H9 (cell line): ENCODE data around the gene NAGK. TPM values are rescaled to one million over a fixed set of nuclear protein-coding genes. Genes with fewer than 3 reads are reported as not detected.

ENCODE experiments used
- DNase-seq: peaks from one replicate; pipeline ENCODE4 v3.0.0-alpha.2; 2017
- H2AFZ ChIP-seq: one replicate; pipeline ENCODE4 v1.6.1; 2013; ENCODE audit warnings: mild to moderate bottlenecking, low read length, control low read depth, moderate library complexity
- H2AK5ac ChIP-seq: 2 replicates; pipeline ENCODE4 v1.6.1; 2013; ENCODE audit warnings: low read length, control low read depth, mixed read lengths; ENCODE audit not compliant: insufficient read length
- H2BK120ac ChIP-seq: one replicate; pipeline ENCODE4 v1.6.1; 2013; ENCODE audit warnings: low read depth, mild to moderate bottlenecking, low read length, control low read depth, inconsistent platforms; ENCODE audit not compliant: poor library complexity, severe bottlenecking
- H2BK12ac ChIP-seq: 2 replicates; pipeline ENCODE4 v1.6.1; 2013; ENCODE audit warnings: low read length, control low read depth, mixed read lengths, low read depth; ENCODE audit not compliant: insufficient read length
- H2BK15ac ChIP-seq: 2 replicates; pipeline ENCODE4 v1.6.1; 2013; ENCODE audit warnings: low read depth, low read length, control low read depth
- H2BK20ac ChIP-seq: one replicate; pipeline ENCODE4 v1.6.1; 2013; ENCODE audit warnings: low read depth, mild to moderate bottlenecking, low read length, control low read depth, inconsistent platforms; ENCODE audit not compliant: poor library complexity, severe bottlenecking
- H2BK5ac ChIP-seq: 2 replicates; pipeline ENCODE4 v1.6.1; 2013; ENCODE audit warnings: low read length, control low read depth, mixed read lengths; ENCODE audit not compliant: insufficient read length
- H3K14ac ChIP-seq: 2 replicates; pipeline ENCODE4 v1.6.1; 2013; ENCODE audit warnings: low read length, control low read depth; ENCODE audit not compliant: insufficient read depth
- H3K18ac ChIP-seq: 2 replicates; pipeline ENCODE4 v1.6.1; 2013; ENCODE audit warnings: low read depth, mild to moderate bottlenecking, mixed read lengths, low read length, control low read depth; ENCODE audit not compliant: insufficient read length
- H3K23ac ChIP-seq: 2 replicates; pipeline ENCODE4 v1.6.1; 2013; ENCODE audit warnings: low read length, control low read depth, mixed read lengths, low read depth; ENCODE audit not compliant: insufficient read length
- H3K23me2 ChIP-seq: 2 replicates; pipeline ENCODE4 v1.6.1; 2013; ENCODE audit warnings: low read depth, mild to moderate bottlenecking, mixed read lengths, low read length, control low read depth; ENCODE audit not compliant: insufficient read length, poor library complexity, severe bottlenecking
- H3K27ac ChIP-seq: 2 replicates; pipeline ENCODE4 v1.5.1; 2013; ENCODE audit warnings: low read length, control low read depth, mixed read lengths, low read depth; ENCODE audit not compliant: insufficient read length
- H3K27me3 ChIP-seq: 2 replicates; pipeline ENCODE4 v1.6.1; 2013; ENCODE audit warnings: low read length, control low read depth, inconsistent platforms; ENCODE audit not compliant: insufficient read depth
- H3K4ac ChIP-seq: 2 replicates; pipeline ENCODE4 v1.6.1; 2013; ENCODE audit warnings: low read depth, mild to moderate bottlenecking, control low read depth, inconsistent platforms, low read length, moderate library complexity
- H3K4me1 ChIP-seq: 2 replicates; pipeline ENCODE4 v1.6.1; 2013; ENCODE audit warnings: low read length, control low read depth, inconsistent platforms; ENCODE audit not compliant: insufficient read depth
- H3K4me2 ChIP-seq: 2 replicates; pipeline ENCODE4 v1.6.1; 2013; ENCODE audit warnings: low read length, control low read depth, mixed read lengths; ENCODE audit not compliant: insufficient read length, insufficient read depth
- H3K56ac ChIP-seq: 2 replicates; pipeline ENCODE4 v1.6.1; 2013; ENCODE audit warnings: low read depth, mild to moderate bottlenecking, mixed read lengths, low read length, control low read depth; ENCODE audit not compliant: insufficient read length
- H3K79me1 ChIP-seq: 2 replicates; pipeline ENCODE4 v1.6.1; 2013; ENCODE audit warnings: low read depth, mild to moderate bottlenecking, moderate library complexity, low read length, control low read depth, inconsistent platforms; ENCODE audit not compliant: insufficient read depth, poor library complexity, severe bottlenecking
- H3K79me2 ChIP-seq: 2 replicates; pipeline ENCODE4 v1.6.1; 2013; ENCODE audit warnings: low read length, control low read depth, inconsistent platforms; ENCODE audit not compliant: insufficient read depth
- H3K9ac ChIP-seq: 2 replicates; pipeline ENCODE4 v1.6.1; 2013; ENCODE audit warnings: low read length, control low read depth, mixed read lengths; ENCODE audit not compliant: insufficient read length; ENCODE audit errors: extremely low read depth
- H3K9me3 ChIP-seq: one replicate; pipeline ENCODE4 v1.6.1; 2013; ENCODE audit warnings: low read depth, low read length, inconsistent platforms; ENCODE audit not compliant: control insufficient read depth
- H3T11ph ChIP-seq: one replicate; pipeline ENCODE4 v1.6.1; 2013; ENCODE audit warnings: mild to moderate bottlenecking, low read length, control low read depth, inconsistent platforms
- H4K20me1 ChIP-seq: one replicate; pipeline ENCODE4 v1.6.1; 2013; ENCODE audit not compliant: control insufficient read depth, insufficient read length, insufficient read depth
- H4K5ac ChIP-seq: 2 replicates; pipeline ENCODE4 v1.6.1; 2013; ENCODE audit warnings: low read depth, mild to moderate bottlenecking, mixed read lengths, low read length, control low read depth; ENCODE audit not compliant: insufficient read length
- H4K8ac ChIP-seq: replicated peaks from 2 replicates; pipeline ENCODE4 v1.6.1; 2013; ENCODE audit warnings: low read length, control low read depth, mixed read lengths, low read depth; ENCODE audit not compliant: insufficient read length
- H4K91ac ChIP-seq: 2 replicates; pipeline ENCODE4 v1.6.1; 2013; ENCODE audit warnings: low read depth, mild to moderate bottlenecking, moderate library complexity, mixed read lengths, low read length, control low read depth; ENCODE audit not compliant: insufficient read length
- H3K27ac Mint-ChIP-seq, 3 experiments: 2 replicates in 2 of 3; 3 replicates in 1 of 3; pipeline ENCODE4 v1.8.0; 2020 to 2021; ENCODE audit warnings: mixed read lengths in 3 of 3, mild to moderate bottlenecking in 1 of 3, moderate library complexity in 1 of 3
- H3K27me3 Mint-ChIP-seq: 2 replicates; pipeline ENCODE4 v1.8.0; 2021; ENCODE audit warnings: low read depth, mild to moderate bottlenecking, moderate library complexity, mixed read lengths
- H3K36me3 Mint-ChIP-seq, 3 experiments: 2 replicates in 2 of 3; 3 replicates in 1 of 3; pipeline ENCODE4 v1.8.0; 2020 to 2021; ENCODE audit warnings: low read depth in 3 of 3, mixed read lengths in 3 of 3; ENCODE audit not compliant: insufficient read depth in 1 of 3
- H3K4me1 Mint-ChIP-seq, 2 experiments: 2 replicates each; pipeline ENCODE4 v1.8.0; 2020; ENCODE audit warnings: mixed read lengths in 2 of 2
- H3K4me3 Mint-ChIP-seq, 2 experiments: 2 replicates in 1 of 2; 3 replicates in 1 of 2; pipeline ENCODE4 v1.8.0; 2020 to 2021; ENCODE audit warnings: mild to moderate bottlenecking in 2 of 2, mixed read lengths in 2 of 2, moderate library complexity in 1 of 2
- H3K9me3 Mint-ChIP-seq, 2 experiments: 2 replicates in 1 of 2; 3 replicates in 1 of 2; pipeline ENCODE4 v1.8.0; 2020; ENCODE audit warnings: mild to moderate bottlenecking in 2 of 2, mixed read lengths in 2 of 2, moderate library complexity in 1 of 2
- CTCF ChIP-seq: fragments of 200-600 bp; sonication (generic); conservative IDR thresholded peaks from 3 replicates; pipeline ENCODE4 v1.8.0; 2021; ENCODE audit warnings: antibody characterized with exemption, mild to moderate bottlenecking
- WGBS: extraction: QIAGEN DNeasy Blood & Tissue Kit; methylation state at CpG from one replicate; pipeline ENCODE4 v1.1.7; 2013; ENCODE audit warnings: missing lambda C conversion rate, low lambda C conversion rate, mixed read lengths; ENCODE audit not compliant: insufficient read length; ENCODE audit errors: extremely low coverage; 5-methylcytosine and 5-hydroxymethylcytosine counted together
- total RNA-seq: library from RNA; stranded (reverse); gene quantifications from 2 replicates; pipeline ENCODE4 v1.2.1, GENCODE V29; 2021

The NAGK gene
- total RNA-seq, 1 experiment from 2014 or later, result 74.4 TPM

- WGBS, result no CpG with 5 or more reads among the region's 3 CpGs
- H3K27ac ChIP-seq, result no peak overlapping the region
- no peak overlapping the region for H3K9ac ChIP-seq
- TF ChIP-seq CTCF, result no peak
- no peak overlapping the region for H2AFZ ChIP-seq
- Mint-ChIP-seq H3K9me3 (no peaks in the 10 kb centered on the region), H3K27ac (no peak overlapping the region), H3K36me3 (peaks cover 14 to 20% (median 14%) of the 10 kb centered on the region in 3 experiments; a peak in 5 of 7 replicates), H3K4me1 (peaks cover 7 to 8% of the 10 kb centered on the region in 2 experiments), H3K4me3 (no peak overlapping the region), H3K27me3 (no peaks in the 10 kb centered on the region; the same call in 1 of the 2 replicates)
- no peak overlapping the region for H3T11ph ChIP-seq
- no peak overlapping the region for H3K4me2 ChIP-seq
- H4K8ac ChIP-seq, result no peak overlapping the region
- DNase-seq, result no peak
- H4K5ac ChIP-seq, result no peak overlapping the region
- no peaks in the 10 kb centered on the region for H3K4me1 ChIP-seq
- no peaks in the 10 kb centered on the region for H4K20me1 ChIP-seq
- no peaks in the 10 kb centered on the region for H3K9me3 ChIP-seq
- H2BK120ac ChIP-seq, result no peak overlapping the region
- no peak overlapping the region for H2BK5ac ChIP-seq
- H3K79me2 ChIP-seq, result peaks cover 8% of the 10 kb centered on the region; the same call in 1 of the 2 replicates
- no peak overlapping the region for H3K18ac ChIP-seq
- H3K4ac ChIP-seq, result no peak overlapping the region
- peaks cover 4% of the 10 kb centered on the region for H3K23me2 ChIP-seq
- no peak overlapping the region for H2BK20ac ChIP-seq
- H4K91ac ChIP-seq, result no peak overlapping the region
- H3K79me1 ChIP-seq, result no peaks in the 10 kb centered on the region
- no peak overlapping the region for H3K23ac ChIP-seq
- no peak overlapping the region for H2AK5ac ChIP-seq
- H2BK12ac ChIP-seq, result no peak overlapping the region
- H3K56ac ChIP-seq, result no peak overlapping the region
- no peak overlapping the region for H3K14ac ChIP-seq
- no peaks in the 10 kb centered on the region for H3K27me3 ChIP-seq
- H2BK15ac ChIP-seq, result no peak overlapping the region
These were observed 58.5 kb downstream of the NAGK start for GRCh38 chr2:71126957-71127356.

Other genes with a start within 250 kb of the NAGK start
- not detected in 2 replicates for gene CLEC4F, start 248.0 kb upstream of the NAGK start, total RNA-seq
- gene CD207, start 232.8 kb upstream of the NAGK start, total RNA-seq, result not detected in 2 replicates
- gene VAX2, start 168.1 kb upstream of the NAGK start, total RNA-seq, result not detected in 2 replicates
- not detected in 2 replicates for gene ATP6V1B1, start 132.7 kb upstream of the NAGK start, total RNA-seq
- gene ANKRD53, start 90.0 kb upstream of the NAGK start, total RNA-seq, result 0.28 and 0.88 TPM in 2 replicates
- 19.2 and 23.9 TPM in 2 replicates for gene TEX261, start 73.8 kb upstream of the NAGK start, total RNA-seq
- gene MCEE, start 61.6 kb downstream of the NAGK start, total RNA-seq, result 12.5 and 13.7 TPM in 2 replicates
- 42.1 and 45.6 TPM in 2 replicates for gene MPHOSPH10, start 62.0 kb downstream of the NAGK start, total RNA-seq
- 16.8 and 17.7 TPM in 2 replicates for gene PAIP2B, start 158.5 kb downstream of the NAGK start, total RNA-seq